NCI-H187 (cell line): ENCODE data around the gene CADM1.

Experiments
- DNase-seq, 2 experiments: peaks; one replicate each; lab custom pipeline; 2025; lab: John Stamatoyannopoulos, UW

Gene CADM1

GRCh38 chr11:115279813-115280761 lies 224.1 kb downstream of the CADM1 start:
- no peak for DNase-seq

- DNase-seq, result no peak
Observed at GRCh38 chr11:115276799-115277198, 227.4 kb downstream of the CADM1 start.

GRCh38 chr11:115276191-115276590 lies 228.0 kb downstream of the CADM1 start:
- DNase-seq, result no peak

- DNase-seq, result no peak
Observed at GRCh38 chr11:115275045-115275444, 229.2 kb downstream of the CADM1 start.

GRCh38 chr11:115272925-115273324 lies 231.3 kb downstream of the CADM1 start:
- DNase-seq, result no peak

- DNase-seq, result no peak
Observed at GRCh38 chr11:115271643-115272042, 232.6 kb downstream of the CADM1 start.

GRCh38 chr11:115269191-115269950 lies 234.8 kb downstream of the CADM1 start:
- no peak for DNase-seq

GRCh38 chr11:115267871-115268270 lies 236.3 kb downstream of the CADM1 start:
- no peak for DNase-seq

GRCh38 chr11:115267238-115267781 lies 236.9 kb downstream of the CADM1 start:
- peak; percentile 54 to 69 for DNase-seq

- DNase-seq, result no peak
Observed at GRCh38 chr11:115266066-115266639, 238.1 kb downstream of the CADM1 start.

- DNase-seq, result no peak
Observed at GRCh38 chr11:115263799-115264656, 240.2 kb downstream of the CADM1 start.

- DNase-seq, result no peak
Observed at GRCh38 chr11:115258216-115258615, 246.0 kb downstream of the CADM1 start.

GRCh38 chr11:115257678-115258077 lies 246.5 kb downstream of the CADM1 start:
- no peak for DNase-seq

- no peak for DNase-seq
Observed at GRCh38 chr11:115257270-115257669, 246.9 kb downstream of the CADM1 start.

- no peak for DNase-seq
Observed at GRCh38 chr11:115256397-115257197, 247.6 kb downstream of the CADM1 start.

GRCh38 chr11:115255006-115255762 lies 249.0 kb downstream of the CADM1 start:
- no peak for DNase-seq

- no peak for DNase-seq
Observed at GRCh38 chr11:115251126-115251525, 253.1 kb downstream of the CADM1 start.

GRCh38 chr11:115249061-115249578 lies 255.1 kb downstream of the CADM1 start:
- no peak for DNase-seq

GRCh38 chr11:115247953-115248352 lies 256.3 kb downstream of the CADM1 start:
- no peak for DNase-seq

- no peak for DNase-seq
Observed at GRCh38 chr11:115247361-115247760, 256.9 kb downstream of the CADM1 start.
